WTC11 (cell line): Measurements from ENCODE around the gene ZNF512B. TPM values are rescaled to one million over a fixed set of nuclear protein-coding genes. Genes with fewer than 3 reads are reported as not detected.

Experiments
- ATAC-seq: fragments of 200-7000 bp; cut with Tn5 transposase; 2 replicates; pipeline ENCODE4 v1.10.0; 2021; ENCODE audit warnings: mild to moderate bottlenecking, moderate library complexity
- CTCF ChIA-PET: fragments of 300-600 bp; sonication (Branson Sonifier 250); formaldehyde crosslinking; loops from one replicate; lab custom pipeline; 2021; ENCODE audit warnings: antibody characterized with exemption; lab: Charles Lee
- POLR2A ChIA-PET: fragments of 350-600 bp; sonication (Branson Sonifier 250); formaldehyde crosslinking; loops from one replicate; lab custom pipeline; 2021; ENCODE audit warnings: antibody characterized with exemption; lab: Charles Lee
- DNase-seq: peaks from one replicate; pipeline ENCODE4 v3.0.0; 2021; ENCODE audit warnings: low spot score
- H3K27ac Mint-ChIP-seq: 2 replicates; pipeline ENCODE4 v1.8.0; 2021; ENCODE audit warnings: mixed read lengths
- H3K27me3 Mint-ChIP-seq: 2 replicates; pipeline ENCODE4 v1.8.0; 2021; ENCODE audit warnings: low read depth, mild to moderate bottlenecking, moderate library complexity, mixed read lengths
- H3K36me3 Mint-ChIP-seq: 2 replicates; pipeline ENCODE4 v1.8.0; 2021; ENCODE audit warnings: mixed read lengths
- H3K4me1 Mint-ChIP-seq: 2 replicates; pipeline ENCODE4 v1.8.0; 2022; ENCODE audit warnings: mixed read lengths
- H3K4me3 Mint-ChIP-seq: 2 replicates; pipeline ENCODE4 v1.8.0; 2021; ENCODE audit warnings: mild to moderate bottlenecking, moderate library complexity, mixed read lengths
- H3K9me3 Mint-ChIP-seq: 2 replicates; pipeline ENCODE4 v1.8.0; 2021; ENCODE audit warnings: mixed read lengths
- AR ChIP-seq: fragments of 250-450 bp; sonication (Bioruptor Pico); IDR thresholded peaks from 2 replicates; pipeline ENCODE4 v1.9.0; 2021; ENCODE audit warnings: mild to moderate bottlenecking
- FOXP1 ChIP-seq: sonication (generic); formaldehyde crosslinking; IDR thresholded peaks from 2 replicates; pipeline ENCODE4 v1.8.0; 2022; ENCODE audit warnings: missing genetic modification reagents, mild to moderate bottlenecking, moderate library complexity, borderline replicate concordance
- GTF2I ChIP-seq: fragments of 250-450 bp; sonication (Bioruptor Pico); conservative IDR thresholded peaks from 2 replicates; pipeline ENCODE4 v1.4.0; 2021; ENCODE audit warnings: mild to moderate bottlenecking
- NFYB ChIP-seq: sonication (generic); formaldehyde crosslinking; conservative IDR thresholded peaks from 2 replicates; pipeline ENCODE4 v1.8.0; 2022; ENCODE audit warnings: low read depth, missing genetic modification reagents
- OVOL2 ChIP-seq: fragments of 250-450 bp; sonication (Bioruptor Pico); IDR thresholded peaks from 2 replicates; pipeline ENCODE4 v1.9.0; 2021; ENCODE audit warnings: mild to moderate bottlenecking, borderline replicate concordance
- ZNF121 ChIP-seq: sonication (generic); formaldehyde crosslinking; IDR thresholded peaks from 2 replicates; pipeline ENCODE4 v1.8.0; 2023; ENCODE audit warnings: missing genetic modification reagents
- ZNF232 ChIP-seq: sonication (generic); formaldehyde crosslinking; IDR thresholded peaks from 2 replicates; pipeline ENCODE4 v1.8.0; 2022; ENCODE audit warnings: mild to moderate bottlenecking, missing genetic modification reagents
- ZNF263 ChIP-seq: sonication (generic); formaldehyde crosslinking; IDR thresholded peaks from 2 replicates; pipeline ENCODE4 v1.8.1; 2022; ENCODE audit warnings: low read depth, mild to moderate bottlenecking, moderate library complexity, missing genetic modification reagents
- ZNF396 ChIP-seq: fragments of 250-450 bp; sonication (Bioruptor Pico); IDR thresholded peaks from 2 replicates; pipeline ENCODE4 v1.8.0; 2021; ENCODE audit warnings: mild to moderate bottlenecking, moderate library complexity, borderline replicate concordance
- total RNA-seq: library from RNA; stranded (reverse); gene quantifications from 3 replicates; pipeline ENCODE4 v1.2.3, GENCODE V29; 2021
- TF ChIP-seq, protein P1 (sequence below): sonication (generic); formaldehyde crosslinking; IDR thresholded peaks from 2 replicates; pipeline ENCODE4 v1.8.1; 2022; ENCODE audit warnings: low read depth, missing genetic modification reagents, borderline replicate concordance
- TF ChIP-seq, protein P2 (sequence below): sonication (generic); formaldehyde crosslinking; IDR thresholded peaks from 2 replicates; pipeline ENCODE4 v1.8.1; 2023; ENCODE audit warnings: mild to moderate bottlenecking, missing genetic modification reagents, borderline replicate concordance

The ZNF512B gene
- total RNA-seq, 1 experiment from 2014 or later, result 23.3 TPM

DNA sequence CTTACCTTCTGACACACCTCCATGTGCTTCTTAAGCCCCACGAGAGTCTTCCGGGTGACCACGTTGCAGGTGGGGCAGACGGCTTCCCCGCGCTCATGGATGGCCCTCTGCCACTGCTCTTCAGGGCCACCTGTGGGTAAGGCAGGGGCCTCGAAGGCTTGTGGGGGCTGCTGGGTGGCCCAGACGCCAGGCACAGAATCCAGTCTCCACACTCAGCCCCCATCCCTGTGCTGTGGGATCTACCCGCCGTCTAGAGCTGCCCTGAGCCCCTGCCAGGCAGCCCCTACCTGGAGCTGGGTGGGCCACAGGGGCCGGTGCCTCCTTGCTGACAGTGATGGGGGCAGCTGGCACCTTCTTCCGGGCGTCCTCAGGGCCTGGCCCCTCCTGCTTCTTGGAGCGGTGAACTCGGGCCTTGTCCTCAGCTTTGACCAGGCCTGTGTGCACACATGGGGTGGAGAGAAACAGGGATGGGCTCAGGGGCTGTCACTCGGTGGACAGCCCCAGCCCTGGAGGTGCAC is 5.9 kb downstream of the ZNF512B start (continued):
- TF ChIP-seq, protein P1, sequence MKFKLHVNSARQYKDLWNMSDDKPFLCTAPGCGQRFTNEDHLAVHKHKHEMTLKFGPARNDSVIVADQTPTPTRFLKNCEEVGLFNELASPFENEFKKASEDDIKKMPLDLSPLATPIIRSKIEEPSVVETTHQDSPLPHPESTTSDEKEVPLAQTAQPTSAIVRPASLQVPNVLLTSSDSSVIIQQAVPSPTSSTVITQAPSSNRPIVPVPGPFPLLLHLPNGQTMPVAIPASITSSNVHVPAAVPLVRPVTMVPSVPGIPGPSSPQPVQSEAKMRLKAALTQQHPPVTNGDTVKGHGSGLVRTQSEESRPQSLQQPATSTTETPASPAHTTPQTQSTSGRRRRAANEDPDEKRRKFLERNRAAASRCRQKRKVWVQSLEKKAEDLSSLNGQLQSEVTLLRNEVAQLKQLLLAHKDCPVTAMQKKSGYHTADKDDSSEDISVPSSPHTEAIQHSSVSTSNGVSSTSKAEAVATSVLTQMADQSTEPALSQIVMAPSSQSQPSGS (CRISPR knock-in tag), result no peak
- no peak for TF ChIP-seq ZNF263 (CRISPR knock-in tag)
- no peak for TF ChIP-seq OVOL2
- TF ChIP-seq, all 79 proteins: peak for 0

DNA sequence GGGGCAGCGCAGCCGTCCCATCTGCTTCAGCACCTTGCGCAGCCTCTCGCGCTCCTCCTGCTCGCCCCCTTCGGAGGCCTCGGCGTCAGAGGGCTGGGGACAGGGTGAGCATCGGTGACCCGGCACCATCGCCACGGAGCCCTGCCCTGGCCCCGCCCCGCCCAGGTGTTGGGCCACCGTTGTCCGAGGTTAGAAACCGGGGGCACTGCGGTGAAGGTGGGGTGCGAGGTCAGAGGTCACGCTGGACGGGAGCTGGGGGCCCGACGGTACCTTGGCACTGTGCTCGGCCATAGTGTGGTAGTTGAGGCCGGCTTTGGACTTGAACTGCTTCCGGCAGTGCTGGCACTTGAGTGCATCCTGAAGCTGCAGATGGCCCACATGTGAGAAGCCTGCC is 6.4 kb downstream of the ZNF512B start:
- Mint-ChIP-seq H3K36me3 (peaks cover 56% of the 10 kb centered on the region), H3K27ac (no peak overlapping the region), H3K4me3 (no peak overlapping the region), H3K27me3 (0 out of 2 replicates have a peak, but pooled peaks cover 3% of the 10 kb centered on the region), H3K9me3 (peaks cover 3% of the 10 kb centered on the region; the same call in 1 of the 2 replicates), H3K4me1 (peaks cover 8% of the 10 kb centered on the region)
- CTCF ChIA-PET, result no interaction called here
- TF ChIP-seq, protein P2, sequence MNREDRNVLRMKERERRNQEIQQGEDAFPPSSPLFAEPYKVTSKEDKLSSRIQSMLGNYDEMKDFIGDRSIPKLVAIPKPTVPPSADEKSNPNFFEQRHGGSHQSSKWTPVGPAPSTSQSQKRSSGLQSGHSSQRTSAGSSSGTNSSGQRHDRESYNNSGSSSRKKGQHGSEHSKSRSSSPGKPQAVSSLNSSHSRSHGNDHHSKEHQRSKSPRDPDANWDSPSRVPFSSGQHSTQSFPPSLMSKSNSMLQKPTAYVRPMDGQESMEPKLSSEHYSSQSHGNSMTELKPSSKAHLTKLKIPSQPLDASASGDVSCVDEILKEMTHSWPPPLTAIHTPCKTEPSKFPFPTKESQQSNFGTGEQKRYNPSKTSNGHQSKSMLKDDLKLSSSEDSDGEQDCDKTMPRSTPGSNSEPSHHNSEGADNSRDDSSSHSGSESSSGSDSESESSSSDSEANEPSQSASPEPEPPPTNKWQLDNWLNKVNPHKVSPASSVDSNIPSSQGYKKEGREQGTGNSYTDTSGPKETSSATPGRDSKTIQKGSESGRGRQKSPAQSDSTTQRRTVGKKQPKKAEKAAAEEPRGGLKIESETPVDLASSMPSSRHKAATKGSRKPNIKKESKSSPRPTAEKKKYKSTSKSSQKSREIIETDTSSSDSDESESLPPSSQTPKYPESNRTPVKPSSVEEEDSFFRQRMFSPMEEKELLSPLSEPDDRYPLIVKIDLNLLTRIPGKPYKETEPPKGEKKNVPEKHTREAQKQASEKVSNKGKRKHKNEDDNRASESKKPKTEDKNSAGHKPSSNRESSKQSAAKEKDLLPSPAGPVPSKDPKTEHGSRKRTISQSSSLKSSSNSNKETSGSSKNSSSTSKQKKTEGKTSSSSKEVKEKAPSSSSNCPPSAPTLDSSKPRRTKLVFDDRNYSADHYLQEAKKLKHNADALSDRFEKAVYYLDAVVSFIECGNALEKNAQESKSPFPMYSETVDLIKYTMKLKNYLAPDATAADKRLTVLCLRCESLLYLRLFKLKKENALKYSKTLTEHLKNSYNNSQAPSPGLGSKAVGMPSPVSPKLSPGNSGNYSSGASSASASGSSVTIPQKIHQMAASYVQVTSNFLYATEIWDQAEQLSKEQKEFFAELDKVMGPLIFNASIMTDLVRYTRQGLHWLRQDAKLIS (CRISPR knock-in tag), result no peak
- TF ChIP-seq ZNF396 (no peak), NFYB (no peak), FOXP1 (CRISPR knock-in tag) (no peak), ZNF121 (no peak), AR (no peak)
- DNase-seq (no peak), ATAC-seq (no peak)
- POLR2A ChIA-PET, result no interaction called here

DNA sequence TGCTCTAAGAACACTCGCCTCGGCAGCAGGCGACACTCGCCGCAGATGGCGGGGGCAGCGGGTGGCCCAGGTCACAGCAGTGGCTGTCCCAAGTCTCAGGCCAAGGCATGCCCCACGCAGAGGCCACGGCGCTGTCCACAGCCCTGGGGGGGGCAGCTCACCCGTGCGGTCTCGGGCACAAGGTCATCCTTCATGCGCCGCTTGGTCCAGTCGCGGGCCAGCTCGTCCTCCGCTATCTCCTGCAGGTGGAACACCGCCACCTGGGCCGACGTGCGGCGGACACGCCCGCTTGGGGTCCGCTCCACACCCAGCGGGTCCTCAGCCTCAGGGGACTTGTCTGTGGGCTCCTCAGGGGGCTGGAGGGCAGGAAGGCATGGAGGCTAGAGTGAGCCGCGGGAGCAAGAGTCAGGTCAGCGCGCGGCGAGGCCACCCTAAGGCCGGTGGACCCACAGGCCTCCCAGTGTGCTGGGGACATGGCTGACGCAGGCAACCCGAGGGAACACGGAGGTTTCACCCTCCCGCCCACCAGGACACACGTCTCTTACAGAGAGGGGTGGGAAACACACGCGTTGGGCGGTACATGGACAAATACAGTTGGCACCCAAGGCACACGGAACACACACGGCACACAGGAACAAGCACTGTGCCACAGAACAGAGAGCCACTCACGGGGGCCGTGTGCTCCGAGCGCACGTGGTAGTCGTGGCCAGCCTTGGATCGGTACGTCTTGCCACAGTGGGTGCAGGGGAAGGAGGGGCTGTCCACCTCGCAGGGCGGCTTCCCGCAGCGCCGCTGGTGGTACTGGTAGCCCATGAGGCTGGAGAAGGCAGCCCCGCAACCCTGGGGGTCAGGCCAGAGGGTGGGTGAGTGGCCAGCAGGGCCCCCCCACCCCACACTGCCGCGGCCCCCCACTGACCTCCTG is 7.0 kb downstream of the ZNF512B start:
- POLR2A ChIA-PET, result no interaction called here
- Mint-ChIP-seq H3K27me3 (0 out of 2 replicates have a peak, but pooled peaks cover 3% of the 10 kb centered on the region), H3K9me3 (peaks cover 3% of the 10 kb centered on the region; the same call in 1 of the 2 replicates), H3K4me1 (peaks cover 10% of the 10 kb centered on the region), H3K36me3 (peaks cover 49% of the 10 kb centered on the region), H3K4me3 (no peak overlapping the region), H3K27ac (no peak overlapping the region)
- CTCF ChIA-PET, result no interaction called here
- DNase-seq, result no peak
- ATAC-seq, result no peak
- TF ChIP-seq ZNF232 (CRISPR knock-in tag) (no peak), GTF2I (CRISPR knock-in tag) (no peak), AR (no peak)
- TF ChIP-seq, protein P2 (CRISPR knock-in tag), result no peak
